Dedifferentiated amniotic fluid mesenchymal stem cell (primary cell): ENCODE results near the gene TRPT1.
"Not testable (repeated sequence)": the region's sequence is repeated elsewhere in the genome, so short reads cannot be mapped to it uniquely, and the experiment has no call there.

ENCODE experiments used
- DNase-seq: peaks from one replicate; pipeline ENCODE4 v3.0.0-alpha.2; 2016; ENCODE audit errors: extremely low spot score

Gene TRPT1

DNA sequence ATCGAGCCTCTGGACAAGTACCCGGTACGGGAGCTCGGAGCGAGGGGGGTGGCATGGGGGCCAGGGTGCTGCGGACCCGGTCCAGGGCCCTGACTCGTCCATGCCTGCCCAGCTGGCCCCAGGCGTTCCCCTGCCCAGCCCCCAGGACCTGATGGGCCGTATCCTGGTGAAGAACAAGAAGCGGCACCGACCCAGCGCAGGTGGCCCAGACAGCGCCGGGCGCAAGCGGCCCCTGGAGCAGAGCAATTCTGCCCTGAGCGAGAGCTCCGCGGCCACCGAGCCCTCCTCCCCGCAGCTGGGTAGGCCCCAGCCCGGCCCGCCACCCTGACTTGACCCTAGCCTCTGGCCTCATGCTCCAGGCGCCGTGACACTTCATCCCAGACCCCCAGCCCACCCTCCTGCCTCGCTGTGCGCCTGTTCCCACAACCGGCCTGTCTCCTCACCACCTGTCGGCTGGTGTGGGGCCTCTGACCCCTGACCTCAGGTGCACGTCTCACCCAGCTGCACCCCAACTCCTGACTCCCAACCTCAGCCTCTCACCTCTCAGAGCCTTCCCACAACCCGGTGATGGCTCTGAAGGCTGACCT, 33.1 kb upstream of the TRPT1 start:
- DNase-seq = no peak

DNA sequence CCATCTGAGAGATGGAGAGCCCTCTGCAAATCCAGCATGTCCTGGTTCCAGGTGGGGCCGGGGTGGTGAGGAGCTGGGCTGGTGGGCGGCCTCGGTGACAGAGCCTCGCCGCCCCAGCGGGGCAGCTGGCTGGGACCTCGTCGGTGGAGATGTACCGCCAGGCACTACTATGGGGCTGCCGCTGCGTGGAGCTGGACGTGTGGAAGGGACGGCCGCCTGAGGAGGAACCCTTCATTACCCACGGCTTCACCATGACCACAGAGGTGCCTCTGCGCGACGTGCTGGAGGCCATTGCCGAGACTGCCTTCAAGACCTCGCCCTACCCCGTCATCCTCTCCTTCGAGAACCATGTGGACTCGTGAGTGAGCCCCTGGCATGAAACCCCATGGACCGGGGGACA, 32.4 kb upstream of the TRPT1 start:
- no peak for DNase-seq

DNA sequence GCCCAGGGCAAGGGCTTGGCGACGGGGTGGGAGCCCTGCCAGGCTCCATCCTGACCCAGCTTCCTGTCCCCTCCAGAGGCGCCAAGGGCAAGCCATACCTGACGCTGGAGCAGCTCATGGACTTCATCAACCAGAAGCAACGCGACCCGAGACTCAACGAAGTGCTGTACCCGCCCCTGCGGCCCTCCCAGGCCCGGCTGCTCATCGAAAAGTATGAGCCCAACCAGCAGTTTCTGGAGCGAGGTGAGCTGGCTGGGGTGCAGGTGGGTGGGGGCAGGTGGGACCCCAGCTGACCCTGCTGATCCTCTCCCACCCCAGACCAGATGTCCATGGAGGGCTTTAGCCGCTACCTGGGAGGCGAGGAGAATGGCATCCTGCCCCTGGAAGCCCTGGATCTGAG, 30.3 kb upstream of the TRPT1 start:
- no peak for DNase-seq

DNA sequence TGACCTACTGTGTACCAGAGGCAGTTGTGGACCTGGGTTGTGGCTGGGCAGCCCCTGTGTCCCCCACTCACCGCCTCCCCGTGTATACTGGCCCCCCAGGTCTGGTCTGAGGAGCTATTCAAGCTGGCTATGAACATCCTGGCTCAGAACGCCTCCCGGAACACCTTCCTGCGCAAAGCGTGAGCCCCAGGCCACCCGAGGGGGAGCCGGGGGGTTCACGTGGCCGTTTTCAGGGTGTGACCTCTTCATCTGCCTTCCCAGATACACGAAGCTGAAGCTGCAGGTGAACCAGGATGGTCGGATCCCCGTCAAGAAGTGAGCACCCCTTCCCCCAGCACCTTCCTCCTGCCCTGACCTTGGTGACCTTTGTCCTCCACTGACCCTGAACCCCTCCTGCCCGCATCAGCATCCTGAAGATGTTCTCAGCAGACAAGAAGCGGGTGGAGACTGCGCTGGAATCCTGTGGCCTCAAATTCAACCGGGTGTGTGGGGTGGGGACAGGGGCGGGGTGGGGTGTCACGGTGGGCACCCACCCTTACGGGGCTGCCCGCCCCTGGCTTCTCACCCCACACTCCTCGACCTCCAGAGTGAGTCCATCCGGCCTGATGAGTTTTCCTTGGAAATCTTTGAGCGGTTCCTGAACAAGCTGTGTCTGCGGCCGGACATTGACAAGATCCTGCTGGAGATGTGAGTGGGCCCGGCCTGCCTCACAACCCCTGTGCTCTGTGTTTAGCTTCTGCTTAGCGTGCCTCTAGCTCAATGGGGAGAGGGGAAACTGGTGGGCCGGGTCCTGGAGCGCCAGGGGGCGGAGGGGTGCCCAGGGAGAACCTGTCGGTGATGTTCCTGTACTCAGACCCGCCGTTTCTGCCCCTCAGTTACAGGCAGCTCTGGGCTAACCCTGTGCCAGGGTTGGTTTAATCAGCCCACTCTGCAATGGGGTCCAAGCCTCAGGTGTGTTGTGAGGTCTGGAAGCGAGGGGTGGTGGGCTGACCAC, 29.4 kb upstream of the TRPT1 start:
- no peak for DNase-seq

DNA sequence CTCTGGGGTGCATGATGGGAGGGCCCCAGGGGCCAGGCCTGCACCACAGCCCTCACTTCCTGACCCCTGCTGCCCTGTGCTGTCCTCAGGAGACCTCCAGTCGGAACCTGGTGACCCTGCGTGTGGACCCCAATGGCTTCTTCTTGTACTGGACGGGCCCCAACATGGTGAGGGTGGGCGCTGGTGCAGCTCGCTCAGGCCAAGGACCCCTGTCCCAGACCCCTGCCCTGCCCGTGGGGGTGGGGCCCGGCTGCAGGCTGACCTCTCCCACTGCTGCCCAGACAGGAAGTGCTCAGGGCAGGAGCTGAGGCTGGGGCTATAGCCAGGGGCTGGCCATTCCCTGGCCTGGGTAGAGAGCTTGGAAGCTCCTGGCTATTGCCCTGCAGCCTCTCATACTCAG, 28.3 kb upstream of the TRPT1 start:
- no peak for DNase-seq

DNA sequence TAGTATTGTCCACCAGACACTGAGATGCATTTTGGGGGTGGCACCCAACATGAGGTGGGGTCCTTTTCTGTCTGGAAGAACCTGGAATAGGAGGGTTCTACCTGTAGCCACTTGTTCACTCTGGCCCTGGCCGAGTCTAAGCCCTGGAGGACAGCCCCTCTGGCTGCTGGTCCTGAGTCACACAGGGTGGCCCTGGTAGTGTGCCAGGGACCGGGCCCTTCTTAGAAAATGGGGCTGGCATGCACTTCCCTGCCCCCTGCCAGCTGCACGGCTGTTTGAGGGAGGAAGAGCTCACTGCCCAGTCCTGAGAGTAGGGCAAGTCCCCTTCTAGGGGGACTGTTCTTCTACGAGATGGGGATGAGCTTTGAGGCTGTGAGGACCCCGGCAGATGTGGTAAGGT, 27.5 kb upstream of the TRPT1 start:
- DNase-seq = no peak

DNA sequence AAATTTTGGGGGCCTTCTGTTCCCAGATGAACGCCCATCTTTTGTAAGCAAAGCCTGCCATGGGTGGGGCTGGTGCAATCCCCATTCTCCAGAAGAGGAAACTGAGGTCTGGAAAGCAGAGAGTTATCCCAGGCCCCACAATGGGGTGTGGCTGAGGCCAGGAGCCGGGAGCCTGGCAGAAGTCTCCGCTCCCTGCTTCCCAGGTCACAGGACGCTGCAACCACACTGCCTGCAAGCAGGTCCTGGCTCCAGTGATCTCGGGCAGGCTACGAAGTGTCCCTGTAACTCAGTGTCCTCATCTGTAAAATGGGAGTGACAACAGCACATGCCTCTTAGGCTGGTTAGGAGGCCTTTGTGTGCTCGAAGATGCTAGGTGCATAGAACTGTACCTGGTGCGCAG, 27.1 kb upstream of the TRPT1 start:
- no peak for DNase-seq

DNA sequence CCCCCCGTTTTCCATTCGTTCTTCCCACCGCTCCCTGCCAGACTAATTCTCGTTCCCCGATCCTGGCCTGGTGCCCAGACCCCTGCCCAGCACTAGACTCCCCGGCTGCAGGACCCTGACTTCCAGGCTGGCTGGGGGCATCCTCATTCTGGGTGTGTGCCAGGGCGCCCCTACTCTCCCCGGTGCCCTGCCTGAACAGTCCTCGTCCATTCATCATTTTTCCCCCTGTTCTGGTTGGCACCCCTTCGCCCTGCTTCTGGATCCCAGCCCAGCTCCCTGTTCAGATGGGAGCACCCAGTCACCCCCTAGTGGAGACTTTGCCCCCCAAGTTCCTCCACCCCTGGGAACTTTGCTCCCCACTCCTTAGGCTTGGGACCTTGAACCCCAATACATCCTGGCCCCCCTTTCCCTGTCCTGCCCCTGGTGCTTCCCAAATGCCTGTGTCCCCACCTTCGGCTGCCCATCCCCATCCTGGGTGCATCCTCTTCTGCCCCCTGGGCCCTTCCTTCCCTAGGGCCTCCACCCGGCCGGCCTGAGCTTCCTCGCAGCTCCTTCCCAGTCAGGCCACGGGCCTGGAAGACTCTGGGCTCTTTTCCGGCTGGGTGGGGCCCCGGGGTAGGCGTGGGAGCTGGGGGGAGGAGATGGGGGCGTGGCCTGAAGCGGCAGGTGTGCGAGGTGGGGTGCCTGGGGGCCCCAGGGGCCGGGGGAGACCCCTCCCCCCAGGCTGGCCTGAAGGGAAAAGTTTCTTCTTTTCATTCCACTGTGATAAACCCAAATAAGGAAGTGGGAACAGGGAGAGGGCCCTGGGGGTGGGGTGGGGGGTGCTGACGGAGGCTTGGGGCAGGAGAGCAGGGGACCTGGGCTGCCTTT, 26.3 kb upstream of the TRPT1 start:
- no peak for DNase-seq

DNA sequence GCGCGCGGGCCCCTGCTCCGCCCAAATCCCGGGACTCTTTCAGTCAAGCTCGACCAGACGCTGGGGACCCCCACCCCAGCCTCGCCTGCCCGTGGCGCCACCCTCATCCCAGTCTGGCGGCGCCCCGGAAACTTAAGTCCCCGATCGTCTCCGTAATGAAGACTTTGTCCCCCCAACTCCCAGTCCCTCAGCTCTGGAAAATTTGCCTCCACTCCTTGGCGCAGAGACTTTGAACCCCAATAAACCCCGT, 25.7 kb upstream of the TRPT1 start:
- no peak for DNase-seq

DNA sequence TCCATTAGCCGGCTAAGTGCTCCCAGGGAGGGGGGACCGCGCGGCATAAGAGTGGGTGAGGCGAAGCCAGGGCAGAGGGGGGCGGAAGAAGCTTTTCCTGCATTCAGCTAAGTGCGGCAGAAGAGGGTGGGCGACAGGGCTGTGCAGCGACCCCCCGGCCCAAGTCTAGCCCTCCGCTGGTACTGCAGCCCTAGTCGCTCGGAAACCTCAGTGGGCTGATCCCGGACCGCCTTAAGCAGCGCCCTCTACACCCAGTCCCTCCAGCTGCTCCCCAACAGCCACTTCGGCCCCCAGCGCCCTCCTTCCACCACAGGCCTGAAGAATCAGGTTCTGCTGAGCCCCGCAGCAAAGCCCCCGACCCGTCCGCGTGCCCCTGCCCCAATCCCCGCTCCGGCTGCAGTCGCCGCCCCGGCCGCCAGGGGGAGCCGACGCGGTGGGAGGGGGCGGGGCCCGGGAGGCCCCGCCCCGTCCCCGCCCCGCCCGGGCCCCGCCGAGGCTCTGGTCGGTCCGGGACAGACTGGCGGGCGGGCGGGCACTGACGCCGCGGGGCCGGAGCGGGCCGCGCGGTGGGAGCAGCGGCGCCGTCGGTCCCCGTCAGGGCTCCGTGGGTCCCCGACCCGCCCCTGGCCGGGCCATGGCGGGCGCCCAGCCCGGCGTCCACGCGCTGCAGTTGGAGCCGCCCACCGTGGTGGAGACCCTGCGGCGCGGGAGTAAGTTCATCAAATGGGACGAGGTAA, 25.2 kb upstream of the TRPT1 start, which contains the start of gene PLCB3:
PLCB3 (plus strand) TSS at position 515 of the 737 bp plus-strand sequence; CDS start at position 635, 120 bp downstream.
- DNase-seq = peak; percentile 31

DNA sequence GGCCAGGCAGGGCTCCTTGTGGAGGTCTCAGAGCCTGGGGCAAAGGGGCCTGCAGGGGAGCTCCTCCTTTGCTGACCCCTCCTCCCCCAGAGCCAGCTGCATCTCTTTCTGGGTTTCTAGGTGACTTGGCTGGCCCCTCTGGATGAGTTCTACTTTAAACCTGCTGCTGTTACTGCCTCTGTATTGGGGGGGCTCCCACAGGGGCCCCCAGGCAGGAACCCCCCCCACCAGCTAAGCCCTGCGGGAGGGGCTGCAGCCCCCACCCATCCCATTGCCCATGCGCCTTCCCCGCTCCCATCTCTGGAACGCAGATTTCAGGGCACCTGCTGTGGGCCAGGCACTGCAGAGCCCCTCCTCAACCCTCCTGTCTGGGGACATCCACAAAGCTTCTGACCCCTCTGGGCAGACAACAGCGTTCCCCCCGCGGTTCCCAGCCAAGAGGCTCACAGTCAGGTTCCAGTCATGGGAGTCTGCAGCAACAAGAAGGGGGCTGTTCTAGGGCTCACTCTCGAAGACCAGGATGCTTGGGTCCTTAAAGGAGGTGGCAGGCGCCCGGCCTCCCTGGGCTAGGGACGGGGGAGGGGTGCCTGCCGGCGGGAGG, 24.5 kb upstream of the TRPT1 start:
- no peak for DNase-seq

DNA sequence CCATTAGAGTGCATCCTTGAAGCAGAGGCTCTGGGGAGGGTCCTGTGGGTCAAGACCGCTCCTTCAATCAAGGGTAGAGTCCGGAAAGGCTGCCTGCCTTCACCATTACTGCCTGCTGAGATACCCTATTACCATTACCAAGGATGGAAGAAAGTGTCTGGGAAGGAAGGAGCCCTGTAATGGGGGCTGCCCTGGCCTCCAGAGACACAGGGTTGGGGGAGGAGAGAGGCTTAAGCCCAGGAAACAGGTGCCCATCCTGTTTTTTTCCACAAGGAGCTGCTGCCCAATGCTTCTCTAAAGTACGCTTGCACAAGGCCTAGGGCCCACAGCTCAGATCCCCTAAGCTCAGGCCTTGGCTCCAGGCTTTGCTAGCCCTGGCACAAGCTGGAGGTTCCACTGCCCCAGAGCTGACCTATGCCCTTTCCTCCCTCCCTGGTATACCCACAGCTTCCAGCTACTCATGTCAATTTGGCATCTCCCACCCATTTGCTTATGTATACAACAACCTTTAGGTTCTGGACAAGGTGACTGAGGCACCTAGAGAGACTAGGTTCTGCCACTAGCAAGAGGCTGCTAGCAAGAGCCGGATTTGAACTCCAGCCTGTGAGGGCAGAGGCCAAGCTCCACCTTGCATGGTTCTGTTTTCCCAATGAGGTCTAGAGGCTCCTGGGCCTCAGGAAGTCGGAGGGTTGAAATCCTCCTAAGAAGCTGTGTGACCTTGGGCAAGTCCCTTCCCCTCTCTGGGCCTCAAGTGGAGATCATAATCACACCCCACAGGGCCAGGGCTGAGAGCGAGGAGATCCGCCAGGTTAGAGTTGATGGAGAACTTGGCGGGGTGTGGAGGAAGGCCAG, 23.8 kb upstream of the TRPT1 start:
- DNase-seq = no peak

DNA sequence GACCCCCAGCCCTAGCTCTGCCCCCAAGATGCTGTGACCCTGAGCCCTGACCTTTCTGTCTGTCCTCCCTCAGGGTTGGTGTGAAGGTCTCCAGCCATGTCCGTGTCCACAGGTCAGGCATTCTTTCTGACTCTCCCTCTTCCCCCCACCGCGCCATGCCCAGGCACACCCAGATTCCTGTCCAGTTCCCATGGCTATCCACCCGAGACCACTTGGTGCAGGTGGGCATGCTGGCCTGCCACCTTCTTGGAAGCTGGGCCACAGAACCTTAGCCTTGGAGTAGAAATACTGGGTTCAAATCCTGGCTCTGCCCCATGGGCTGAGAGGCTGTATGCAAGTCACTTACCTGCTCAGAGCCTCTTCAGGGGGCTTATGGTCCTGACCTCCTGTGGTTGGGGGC, 23.1 kb upstream of the TRPT1 start:
- DNase-seq = no peak

DNA sequence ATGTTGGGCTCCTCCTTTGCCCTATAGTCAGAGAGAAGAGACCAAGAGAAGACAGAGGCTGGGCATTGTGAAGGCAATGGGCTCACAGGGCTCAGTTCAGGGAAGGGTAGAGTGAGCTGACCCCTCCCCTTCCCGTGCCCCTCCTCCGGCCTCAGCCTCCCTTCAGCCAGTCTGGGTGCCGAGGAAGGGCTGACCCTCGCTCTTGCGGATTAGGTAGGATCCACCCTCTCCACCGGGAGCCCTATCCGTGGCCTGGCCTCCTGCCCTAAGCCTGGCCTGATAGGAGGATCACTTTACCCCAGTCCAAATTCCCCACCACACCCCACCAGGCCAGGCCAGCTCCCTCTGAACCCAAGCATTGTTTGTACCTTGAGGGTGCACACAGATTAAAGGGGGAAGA, 22.6 kb upstream of the TRPT1 start:
- DNase-seq = no peak

DNA sequence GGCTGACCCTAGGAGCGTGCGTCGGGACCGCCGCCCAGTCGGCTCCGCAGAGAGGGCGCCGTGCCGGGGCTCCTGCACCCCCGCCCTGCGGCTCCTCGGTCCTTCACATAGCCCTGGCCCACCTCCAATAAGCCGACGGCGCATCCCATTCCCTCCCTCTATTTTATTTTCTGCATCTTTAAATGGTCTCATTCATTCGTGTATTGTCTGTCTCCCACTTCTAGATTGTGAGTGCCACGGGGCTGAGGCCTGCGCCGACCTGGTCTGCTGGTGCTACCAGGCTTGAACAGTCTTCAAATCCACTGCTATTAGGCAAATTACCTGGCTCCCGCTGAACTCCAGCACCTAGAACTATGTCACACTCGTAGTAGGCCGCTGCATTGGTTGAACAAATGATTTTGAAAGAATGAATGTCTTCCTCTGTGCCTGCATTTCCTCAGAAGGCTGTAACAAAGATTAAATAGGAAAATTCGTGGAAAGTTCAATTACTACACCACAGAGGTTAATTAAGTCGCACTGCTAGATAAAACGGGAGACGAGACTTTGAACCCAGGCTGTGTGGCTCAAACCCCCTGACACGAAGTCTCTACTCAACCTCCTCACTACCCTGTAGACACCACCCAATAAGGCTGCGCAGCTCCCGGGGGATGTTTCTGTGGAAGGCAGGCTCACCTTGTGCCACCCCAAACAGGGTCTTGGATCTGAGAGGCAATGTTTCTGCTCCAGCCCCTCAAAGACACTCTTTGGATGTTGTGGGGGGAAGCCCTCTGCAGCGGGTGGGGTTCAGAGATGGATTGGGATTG, 21.9 kb upstream of the TRPT1 start:
- DNase-seq = no peak

DNA sequence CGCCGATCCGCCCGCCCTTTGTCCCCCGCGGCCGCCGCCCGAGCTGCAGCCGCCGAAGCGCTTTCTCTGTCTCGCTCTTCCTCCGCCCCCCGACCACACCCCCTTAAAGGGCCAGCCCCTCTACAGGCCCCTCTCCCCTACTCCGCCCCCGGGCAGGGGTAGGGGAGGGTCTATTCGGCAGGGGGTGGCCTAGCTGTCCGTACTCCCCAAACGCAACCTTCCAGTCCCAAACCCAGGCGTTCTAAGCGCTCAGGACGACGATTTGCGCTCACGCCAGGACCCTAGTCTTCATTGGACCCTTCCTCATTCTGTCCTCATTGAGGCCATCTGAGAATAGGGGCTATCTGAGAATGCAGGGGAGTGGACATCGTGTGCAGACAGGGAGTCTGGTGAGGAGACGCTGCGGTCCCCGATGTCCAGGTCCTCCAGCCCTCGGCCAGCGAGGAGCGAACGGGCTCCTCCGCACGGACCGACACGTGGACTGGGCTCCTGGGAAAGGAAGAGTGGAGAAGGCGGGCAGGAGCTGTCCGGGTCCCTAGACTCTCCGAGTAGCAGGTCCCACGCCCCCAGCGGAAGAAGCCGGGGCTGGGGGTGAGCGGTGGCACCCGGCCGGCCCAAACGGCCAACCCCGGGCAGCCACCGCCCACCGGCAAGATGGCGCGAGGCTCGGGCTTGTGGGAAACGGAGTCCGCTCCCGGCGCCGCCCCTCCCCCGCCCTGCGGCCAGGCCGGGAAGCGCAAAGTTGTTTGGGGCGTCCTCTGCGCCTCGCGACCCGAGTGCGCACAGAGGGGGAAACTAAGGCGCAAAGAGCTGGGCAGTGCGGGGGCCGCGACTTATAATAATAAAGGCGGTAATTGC, 21.1 kb upstream of the TRPT1 start, which contains the start of gene PPP1R14B:
PPP1R14B (minus strand) TSS at position 73 of the 858 bp plus-strand sequence. CDS start 270 bp downstream, outside the sequence.
- DNase-seq = peak; percentile 71

DNA sequence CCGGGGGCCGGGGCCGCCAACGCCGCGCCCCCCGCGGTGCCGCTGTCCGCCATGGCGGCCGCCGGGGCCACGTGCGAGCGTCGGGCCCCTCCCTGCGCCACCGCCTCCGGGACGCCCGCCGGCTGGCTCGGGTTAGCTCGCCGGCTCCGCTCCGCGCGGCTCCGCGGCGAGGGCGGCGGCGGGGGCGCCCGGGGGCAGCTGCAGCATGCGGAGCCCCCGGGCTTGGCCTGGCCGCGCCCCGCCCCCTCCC, 20.6 kb upstream of the TRPT1 start:
- not testable (repeated sequence) for DNase-seq

DNA sequence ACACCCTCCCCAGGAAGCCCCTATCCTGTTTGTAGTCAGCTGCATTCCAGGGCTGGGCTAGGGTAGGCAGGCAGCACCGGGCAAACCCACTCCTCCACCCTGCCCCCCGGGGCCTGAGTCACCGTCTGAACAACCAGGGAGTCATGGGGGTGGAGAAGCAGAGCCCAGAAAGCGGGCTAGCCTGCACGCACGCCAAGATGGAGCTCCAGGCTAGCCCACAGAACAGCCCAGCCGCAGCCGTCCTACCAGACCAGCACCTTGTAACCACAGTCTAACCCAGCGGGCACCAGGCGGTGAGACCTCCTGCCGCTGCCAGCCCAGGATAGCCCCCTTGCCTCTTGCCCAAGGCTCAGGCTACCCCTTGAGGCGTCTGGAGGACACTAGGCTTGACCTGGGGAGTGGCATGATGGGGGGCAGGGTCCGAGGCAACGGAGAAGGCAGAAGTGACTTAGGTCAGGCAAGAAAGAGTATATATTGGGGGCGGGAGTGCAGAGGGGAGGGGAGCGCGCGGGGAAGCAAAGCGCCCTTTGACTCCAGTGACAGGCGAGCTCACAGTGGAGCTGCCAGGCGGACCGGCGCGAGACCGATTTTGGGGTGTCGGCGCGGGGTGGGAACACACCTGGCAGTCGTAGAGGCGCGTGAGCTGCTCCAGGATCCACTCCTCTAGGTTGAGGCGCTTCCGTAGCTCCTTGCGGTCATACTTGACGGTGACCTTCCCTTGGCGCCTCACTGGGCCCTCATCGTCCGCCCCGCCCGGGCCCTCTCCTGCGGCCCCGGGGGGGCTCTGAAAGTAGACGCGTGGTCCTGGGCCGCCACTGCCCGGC, 20.0 kb upstream of the TRPT1 start:
- DNase-seq = peak; percentile 85
